ENCODE results near the gene UTP25. TPM values are rescaled to one million over a fixed set of nuclear protein-coding genes. Genes with fewer than 3 reads are reported as not detected.

UTP25 gene
- total and polyA plus RNA-seq, 2 experiments from 2014 or later, result 3.6 to 8.9 TPM

DNA sequence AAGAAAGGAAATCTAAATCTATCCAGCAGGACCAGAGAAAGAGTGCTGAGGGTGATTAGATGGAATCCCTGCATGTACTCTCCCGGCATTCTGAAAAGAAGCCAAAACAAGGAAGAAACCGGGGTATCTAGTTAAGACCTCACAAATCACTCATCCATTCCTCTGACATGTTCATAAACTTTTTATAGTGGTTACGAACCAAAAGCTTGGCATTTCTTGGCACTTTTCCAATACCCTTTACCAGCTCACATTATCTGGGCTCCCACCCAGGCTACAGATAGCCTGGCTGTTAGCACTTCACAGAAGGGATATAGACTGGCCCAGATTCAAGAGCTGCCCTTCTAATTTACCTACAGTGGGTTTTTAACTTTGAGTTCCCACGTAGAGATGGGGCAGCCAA lies 41.6 kb upstream of the UTP25 start:
- H3K4me2 ChIP-seq, result no peak overlapping the region
- no peak overlapping the region for H3K4me3 Mint-ChIP-seq
- peaks cover 2% of the 10 kb centered on the region; the same call in 1 of the 3 replicates for H3K9me3 Mint-ChIP-seq
- H3K4me3 ChIP-seq, result no peak overlapping the region
- peaks cover 9% of the 10 kb centered on the region for H3K4me1 Mint-ChIP-seq
- peaks cover 4% of the 10 kb centered on the region for H3K27me3 Mint-ChIP-seq (ENCODE audit: insufficient read depth, low read depth, poor library complexity)
- peaks cover 9% of the 10 kb centered on the region for H3K36me3 Mint-ChIP-seq (ENCODE audit: low read depth)
- no peak for TF ChIP-seq CREB1 (CRISPR knock-in tag; IDR thresholded peaks at IDR 0.05; ENCODE audit: low read depth)
- no peak for TF ChIP-seq STAT1 (IDR thresholded peaks at IDR 0.05; ENCODE audit: unreplicated experiment)
- no peak for TF ChIP-seq JUNB (IDR thresholded peaks at IDR 0.05; ENCODE audit: unreplicated experiment)
- TF ChIP-seq, protein P1, sequence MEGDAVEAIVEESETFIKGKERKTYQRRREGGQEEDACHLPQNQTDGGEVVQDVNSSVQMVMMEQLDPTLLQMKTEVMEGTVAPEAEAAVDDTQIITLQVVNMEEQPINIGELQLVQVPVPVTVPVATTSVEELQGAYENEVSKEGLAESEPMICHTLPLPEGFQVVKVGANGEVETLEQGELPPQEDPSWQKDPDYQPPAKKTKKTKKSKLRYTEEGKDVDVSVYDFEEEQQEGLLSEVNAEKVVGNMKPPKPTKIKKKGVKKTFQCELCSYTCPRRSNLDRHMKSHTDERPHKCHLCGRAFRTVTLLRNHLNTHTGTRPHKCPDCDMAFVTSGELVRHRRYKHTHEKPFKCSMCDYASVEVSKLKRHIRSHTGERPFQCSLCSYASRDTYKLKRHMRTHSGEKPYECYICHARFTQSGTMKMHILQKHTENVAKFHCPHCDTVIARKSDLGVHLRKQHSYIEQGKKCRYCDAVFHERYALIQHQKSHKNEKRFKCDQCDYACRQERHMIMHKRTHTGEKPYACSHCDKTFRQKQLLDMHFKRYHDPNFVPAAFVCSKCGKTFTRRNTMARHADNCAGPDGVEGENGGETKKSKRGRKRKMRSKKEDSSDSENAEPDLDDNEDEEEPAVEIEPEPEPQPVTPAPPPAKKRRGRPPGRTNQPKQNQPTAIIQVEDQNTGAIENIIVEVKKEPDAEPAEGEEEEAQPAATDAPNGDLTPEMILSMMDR (conservative IDR thresholded peaks at IDR 0.05; ENCODE audit: low read depth in 2 of 2), result no peak
- no peak for TF ChIP-seq POLR2AphosphoS5 (IDR thresholded peaks at IDR 0.05; ENCODE audit: low read depth)
- no peak for TF ChIP-seq ETS1 (IDR thresholded peaks at IDR 0.05)
- TF ChIP-seq NANOG (IDR thresholded peaks at IDR 0.05; ENCODE audit: borderline replicate concordance), result no peak
- no peaks in the 10 kb centered on the region for H3K36me3 ChIP-seq (ENCODE audit: insufficient read depth)
- peaks cover 4% of the 10 kb centered on the region; the same call in 1 of the 2 replicates for H3K4me1 ChIP-seq (ENCODE audit: insufficient read depth)
- H3K27ac Mint-ChIP-seq, result no peak overlapping the region
- H3F3A ChIP-seq (replicated peaks; ENCODE audit: low read depth), result no peaks in the 10 kb centered on the region
- H3K79me2 ChIP-seq (replicated peaks; ENCODE audit: insufficient read depth), result no peaks in the 10 kb centered on the region; the same call in 1 of the 2 replicates
- ATAC-seq, result no peak
- DNase-seq (ENCODE audit: low spot score), result no peak
- no peak overlapping the region for H3K27ac ChIP-seq (ENCODE audit: low read depth)
- no peaks in the 10 kb centered on the region for H3K9me2 ChIP-seq (ENCODE audit: insufficient read depth)
- no peaks in the 10 kb centered on the region for H4K20me1 ChIP-seq (replicated peaks; ENCODE audit: insufficient read depth)
- H2AFZ ChIP-seq, result no peak overlapping the region
- no peaks in the 10 kb centered on the region for H3K27me3 ChIP-seq (ENCODE audit: insufficient read depth)

DNA sequence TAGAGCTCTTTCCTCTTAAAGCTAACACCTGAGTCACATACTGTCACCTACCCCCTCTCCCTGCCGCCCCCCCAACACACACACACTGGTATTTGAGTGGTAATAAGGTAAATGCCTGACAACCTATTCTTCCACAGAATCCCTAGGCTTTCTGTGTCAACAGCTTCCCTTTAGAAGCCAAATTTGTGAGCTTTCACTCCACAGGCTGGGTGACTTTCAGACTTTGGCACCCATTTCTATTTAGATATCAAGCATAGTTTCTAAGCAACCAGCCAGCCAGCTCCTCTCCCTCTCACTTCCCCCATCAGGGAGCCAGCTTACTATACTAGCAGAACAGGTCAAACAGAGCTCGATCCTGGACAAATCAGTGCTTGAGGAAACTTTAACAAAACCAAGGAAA lies 40.2 kb upstream of the UTP25 start:
- Histone ChIP-seq H3K79me2 (replicated peaks; ENCODE audit: insufficient read depth) (no peaks in the 10 kb centered on the region; the same call in 1 of the 2 replicates), H3K4me1 (ENCODE audit: insufficient read depth) (peaks cover 4% of the 10 kb centered on the region; the same call in 1 of the 2 replicates), H3K36me3 (ENCODE audit: insufficient read depth) (no peaks in the 10 kb centered on the region), H3K27me3 (ENCODE audit: insufficient read depth) (no peaks in the 10 kb centered on the region), H3K9me2 (ENCODE audit: insufficient read depth) (no peaks in the 10 kb centered on the region), H4K20me1 (replicated peaks; ENCODE audit: insufficient read depth) (no peaks in the 10 kb centered on the region; the same call in 1 of the 2 replicates), H3K4me3 (no peak overlapping the region), H3K4me2 (no peak overlapping the region), H2AFZ (no peak overlapping the region), H3K27ac (ENCODE audit: low read depth) (no peak overlapping the region), H3F3A (replicated peaks; ENCODE audit: low read depth) (no peaks in the 10 kb centered on the region)
- Mint-ChIP-seq H3K4me3 (no peak overlapping the region), H3K27me3 (ENCODE audit: insufficient read depth, low read depth, poor library complexity) (peaks cover 4% of the 10 kb centered on the region), H3K9me3 (peaks cover 2% of the 10 kb centered on the region; the same call in 1 of the 3 replicates), H3K27ac (no peak overlapping the region), H3K4me1 (peaks cover 9% of the 10 kb centered on the region), H3K36me3 (ENCODE audit: low read depth) (peaks cover 9% of the 10 kb centered on the region)
- ATAC-seq (no peak), DNase-seq (ENCODE audit: low spot score) (no peak)
- TF ChIP-seq EZH2 (IDR thresholded peaks at IDR 0.05; ENCODE audit: low read depth, unreplicated experiment), result no peak
- TF ChIP-seq ZNF114 (CRISPR knock-in tag; IDR thresholded peaks at IDR 0.05), result no peak
- TF ChIP-seq, protein P2, sequence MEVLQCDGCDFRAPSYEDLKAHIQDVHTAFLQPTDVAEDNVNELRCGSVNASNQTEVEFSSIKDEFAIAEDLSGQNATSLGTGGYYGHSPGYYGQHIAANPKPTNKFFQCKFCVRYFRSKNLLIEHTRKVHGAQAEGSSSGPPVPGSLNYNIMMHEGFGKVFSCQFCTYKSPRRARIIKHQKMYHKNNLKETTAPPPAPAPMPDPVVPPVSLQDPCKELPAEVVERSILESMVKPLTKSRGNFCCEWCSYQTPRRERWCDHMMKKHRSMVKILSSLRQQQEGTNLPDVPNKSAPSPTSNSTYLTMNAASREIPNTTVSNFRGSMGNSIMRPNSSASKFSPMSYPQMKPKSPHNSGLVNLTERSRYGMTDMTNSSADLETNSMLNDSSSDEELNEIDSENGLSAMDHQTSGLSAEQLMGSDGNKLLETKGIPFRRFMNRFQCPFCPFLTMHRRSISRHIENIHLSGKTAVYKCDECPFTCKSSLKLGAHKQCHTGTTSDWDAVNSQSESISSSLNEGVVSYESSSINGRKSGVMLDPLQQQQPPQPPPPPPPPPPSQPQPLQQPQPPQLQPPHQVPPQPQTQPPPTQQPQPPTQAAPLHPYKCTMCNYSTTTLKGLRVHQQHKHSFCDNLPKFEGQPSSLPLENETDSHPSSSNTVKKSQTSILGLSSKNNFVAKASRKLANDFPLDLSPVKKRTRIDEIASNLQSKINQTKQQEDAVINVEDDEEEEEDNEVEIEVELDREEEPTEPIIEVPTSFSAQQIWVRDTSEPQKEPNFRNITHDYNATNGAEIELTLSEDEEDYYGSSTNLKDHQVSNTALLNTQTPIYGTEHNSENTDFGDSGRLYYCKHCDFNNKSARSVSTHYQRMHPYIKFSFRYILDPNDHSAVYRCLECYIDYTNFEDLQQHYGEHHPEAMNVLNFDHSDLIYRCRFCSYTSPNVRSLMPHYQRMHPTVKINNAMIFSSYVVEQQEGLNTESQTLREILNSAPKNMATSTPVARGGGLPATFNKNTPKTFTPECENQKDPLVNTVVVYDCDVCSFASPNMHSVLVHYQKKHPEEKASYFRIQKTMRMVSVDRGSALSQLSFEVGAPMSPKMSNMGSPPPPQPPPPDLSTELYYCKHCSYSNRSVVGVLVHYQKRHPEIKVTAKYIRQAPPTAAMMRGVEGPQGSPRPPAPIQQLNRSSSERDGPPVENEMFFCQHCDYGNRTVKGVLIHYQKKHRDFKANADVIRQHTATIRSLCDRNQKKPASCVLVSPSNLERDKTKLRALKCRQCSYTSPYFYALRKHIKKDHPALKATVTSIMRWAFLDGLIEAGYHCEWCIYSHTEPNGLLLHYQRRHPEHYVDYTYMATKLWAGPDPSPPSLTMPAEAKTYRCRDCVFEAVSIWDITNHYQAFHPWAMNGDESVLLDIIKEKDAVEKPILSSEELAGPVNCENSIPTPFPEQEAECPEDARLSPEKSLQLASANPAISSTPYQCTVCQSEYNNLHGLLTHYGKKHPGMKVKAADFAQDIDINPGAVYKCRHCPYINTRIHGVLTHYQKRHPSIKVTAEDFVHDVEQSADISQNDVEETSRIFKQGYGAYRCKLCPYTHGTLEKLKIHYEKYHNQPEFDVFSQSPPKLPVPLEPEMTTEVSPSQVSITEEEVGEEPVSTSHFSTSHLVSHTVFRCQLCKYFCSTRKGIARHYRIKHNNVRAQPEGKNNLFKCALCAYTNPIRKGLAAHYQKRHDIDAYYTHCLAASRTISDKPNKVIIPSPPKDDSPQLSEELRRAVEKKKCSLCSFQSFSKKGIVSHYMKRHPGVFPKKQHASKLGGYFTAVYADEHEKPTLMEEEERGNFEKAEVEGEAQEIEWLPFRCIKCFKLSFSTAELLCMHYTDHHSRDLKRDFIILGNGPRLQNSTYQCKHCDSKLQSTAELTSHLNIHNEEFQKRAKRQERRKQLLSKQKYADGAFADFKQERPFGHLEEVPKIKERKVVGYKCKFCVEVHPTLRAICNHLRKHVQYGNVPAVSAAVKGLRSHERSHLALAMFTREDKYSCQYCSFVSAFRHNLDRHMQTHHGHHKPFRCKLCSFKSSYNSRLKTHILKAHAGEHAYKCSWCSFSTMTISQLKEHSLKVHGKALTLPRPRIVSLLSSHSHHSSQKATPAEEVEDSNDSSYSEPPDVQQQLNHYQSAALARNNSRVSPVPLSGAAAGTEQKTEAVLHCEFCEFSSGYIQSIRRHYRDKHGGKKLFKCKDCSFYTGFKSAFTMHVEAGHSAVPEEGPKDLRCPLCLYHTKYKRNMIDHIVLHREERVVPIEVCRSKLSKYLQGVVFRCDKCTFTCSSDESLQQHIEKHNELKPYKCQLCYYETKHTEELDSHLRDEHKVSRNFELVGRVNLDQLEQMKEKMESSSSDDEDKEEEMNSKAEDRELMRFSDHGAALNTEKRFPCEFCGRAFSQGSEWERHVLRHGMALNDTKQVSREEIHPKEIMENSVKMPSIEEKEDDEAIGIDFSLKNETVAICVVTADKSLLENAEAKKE (CRISPR knock-in tag; IDR thresholded peaks at IDR 0.05), result no peak
- TF ChIP-seq NANOG (IDR thresholded peaks at IDR 0.05; ENCODE audit: borderline replicate concordance), result no peak
- no peak for TF ChIP-seq ETS1 (IDR thresholded peaks at IDR 0.05)
- TF ChIP-seq JUNB (IDR thresholded peaks at IDR 0.05; ENCODE audit: unreplicated experiment), result no peak
- no peak for TF ChIP-seq ZNF331 (CRISPR knock-in tag; IDR thresholded peaks at IDR 0.05; ENCODE audit: low read depth)
